K562 (cell line): Measurements from ENCODE around the gene TTC39C. TPM values are rescaled to one million over a fixed set of nuclear protein-coding genes. Genes with fewer than 3 reads are reported as not detected.

Experiments used
- ATAC-seq: fragments of 200-7000 bp; cut with Tn5 transposase; 3 replicates; pipeline ENCODE4 v1.9.1; 2020; ENCODE audit warnings: moderate library complexity
- BruUV-seq: library from RNA; stranded (reverse); fragments of 400-500 nt; replicated peaks from 2 replicates; lab custom pipeline; 2021; lab: Mats Ljungman, UMichigan
- CTCF ChIA-PET: fragments of 300-600 bp; formaldehyde crosslinking; extraction: SDS; loops from one replicate; lab custom pipeline; 2021; ENCODE audit warnings: low intra/inter-chr PET ratio; lab: Yijun Ruan, JAX
- POLR2A ChIA-PET: fragments of 300-600, 350-650 bp; sonication (Branson Sonifier 250); formaldehyde crosslinking; extraction: SDS; loops from one replicate; lab custom pipeline; 2021; ENCODE audit warnings: antibody characterized with exemption, inconsistent platforms; lab: Yijun Ruan, JAX
- DNase-seq, 4 experiments: peaks; one replicate each; pipeline versions ENCODE4 v3.0.0 to v3.0.0-alpha.2; 2011 to 2018; ENCODE audit warnings: low spot score in 3 of 4, mixed read lengths in 3 of 4; ENCODE audit errors: extremely low read depth in 1 of 4
- FAIRE-seq: peaks from 2 replicates; lab custom pipeline; 2011; peaks lifted over from hg19 to GRCh38; lab: Jason Lieb, UNC
- H2AFZ ChIP-seq: 2 replicates; pipeline ENCODE4 v1.6.0; 2011; ENCODE audit warnings: low read depth, low read length, control low read depth, inconsistent platforms
- H3K27ac ChIP-seq: fragments of 200-600 bp; 3 replicates; pipeline ENCODE4 v1.8.0; 2011; ENCODE audit warnings: low read depth, mild to moderate bottlenecking, control low read depth, inconsistent platforms, low read length, moderate library complexity, mixed read lengths; ENCODE audit errors: extremely low read depth
- H3K27me3 ChIP-seq, 2 experiments: fragments of 300-600 bp in 1 of 2; 2 replicates in 1 of 2; 3 replicates in 1 of 2; pipeline versions ENCODE4 v1.6.0 to v1.8.0; 2011; ENCODE audit warnings: inconsistent platforms in 2 of 2, low read length in 2 of 2, mild to moderate bottlenecking in 1 of 2, mixed read lengths in 1 of 2, moderate library complexity in 1 of 2; ENCODE audit not compliant: control insufficient read depth in 2 of 2, insufficient read depth in 2 of 2
- H3K36me3 ChIP-seq: fragments of 300-600 bp; 3 replicates; pipeline ENCODE4 v1.8.0; 2011; ENCODE audit warnings: mild to moderate bottlenecking, low read length, inconsistent platforms; ENCODE audit not compliant: control insufficient read depth, insufficient read depth
- H3K4me1 ChIP-seq, 2 experiments: fragments of 200-600 bp in 1 of 2; replicated peaks in 1 of 2; 2 replicates in 1 of 2; 3 replicates in 1 of 2; pipeline versions ENCODE4 v1.5.1 to v1.8.0; 2011; ENCODE audit warnings: inconsistent platforms in 2 of 2, low read length in 2 of 2, mild to moderate bottlenecking in 1 of 2, mixed read lengths in 1 of 2, moderate library complexity in 1 of 2; ENCODE audit not compliant: control insufficient read depth in 2 of 2, insufficient read depth in 2 of 2
- H3K4me2 ChIP-seq: 2 replicates; pipeline ENCODE4 v1.6.1; 2011; ENCODE audit warnings: low read length, control low read depth, inconsistent platforms, mixed read lengths; ENCODE audit not compliant: insufficient read depth
- H3K4me3 ChIP-seq: fragments of 200-600 bp; sonication (generic), shearing (Covaris generic); 2 replicates; pipeline ENCODE4 v1.5.1; 2016; ENCODE audit warnings: control low read depth, inconsistent platforms
- H3K79me2 ChIP-seq: fragments of 200-600 bp; 3 replicates; pipeline ENCODE4 v1.8.0; 2011; ENCODE audit warnings: low read length, inconsistent platforms; ENCODE audit not compliant: control insufficient read depth, insufficient read depth
- H3K9ac ChIP-seq, 2 experiments: 2 replicates each; pipeline versions ENCODE4 v1.6.0 to v1.6.1; 2011; ENCODE audit warnings: low read depth in 2 of 2, low read length in 2 of 2, control low read depth in 1 of 2, inconsistent platforms in 1 of 2, mild to moderate bottlenecking in 1 of 2, mixed read lengths in 1 of 2; ENCODE audit not compliant: insufficient read depth in 1 of 2
- H3K9me1 ChIP-seq: one replicate; pipeline ENCODE4 v1.6.0; 2011; ENCODE audit warnings: inconsistent platforms, mild to moderate bottlenecking, low read length, moderate library complexity; ENCODE audit not compliant: control insufficient read depth, insufficient read depth
- H3K9me3 ChIP-seq: replicated peaks from 2 replicates; pipeline ENCODE4 v1.5.1; 2011; ENCODE audit warnings: low read depth, low read length, inconsistent platforms; ENCODE audit not compliant: control insufficient read depth, insufficient read depth
- H4K20me1 ChIP-seq: replicated peaks from 2 replicates; pipeline ENCODE4 v1.6.1; 2011; ENCODE audit warnings: low read length, inconsistent platforms, mixed read lengths; ENCODE audit not compliant: control insufficient read depth, insufficient read depth
- CEBPB ChIP-seq: fragments of 450-650 bp; IDR thresholded peaks from 2 replicates; pipeline ENCODE4 v1.6.1; 2016; ENCODE audit warnings: missing genetic modification characterization, missing compliant biosample characterization
- ZBTB17 ChIP-seq: fragments of 450-650 bp; formaldehyde crosslinking; IDR thresholded peaks from 2 replicates; pipeline ENCODE4 v1.4.0; 2020; ENCODE audit warnings: mild to moderate bottlenecking
- ZC3H4 ChIP-seq: sonication (generic); formaldehyde crosslinking; IDR thresholded peaks from 2 replicates; pipeline ENCODE4 v1.9.0; 2021; ENCODE audit warnings: missing genetic modification reagents, borderline replicate concordance
- ZNF184 ChIP-seq: sonication (generic); formaldehyde crosslinking; IDR thresholded peaks from 2 replicates; pipeline ENCODE4 v1.5.0; 2020; ENCODE audit warnings: missing genetic modification reagents
- WGBS: fragments of 100-300 bp; shearing (Covaris generic); methylation state at CpG from one replicate; pipeline ENCODE4 v1.1.6; 2016; ENCODE audit warnings: low coverage, mixed read lengths; ENCODE audit not compliant: insufficient coverage; ENCODE audit errors: missing lambda C conversion rate; 5-methylcytosine and 5-hydroxymethylcytosine counted together
- in situ Hi-C: fragments of 300-500 bp; cut with MboI; formaldehyde crosslinking; loops from 4 replicates; pipeline ENCODE4 v1.15.0; 2018; ENCODE audit warnings: inconsistent platforms, mixed read lengths
- intact Hi-C: fragments of 100-400 bp; cut with micrococcal nuclease; formaldehyde crosslinking; loops from 2 replicates; pipeline ENCODE4 v1.14.2; 2022
- polyA plus RNA-seq, 8 experiments: library from polyadenylated mRNA; depleted of rRNA in 4 of 8; stranded (reverse) in 5 of 8; unstranded in 3 of 8; fragments of >200 nt; fragmentation: Nextera tagmentation in 2 of 8; fragmentation: Illumina TruSeq in 1 of 8; extraction: Ambion mirVana in 2 of 8; extraction: Trizol in 1 of 8; gene quantifications; 2 replicates each; pipeline versions ENCODE4 v1.2.1 to v1.2.3, GENCODE V29; 2011 to 2014; ENCODE audit warnings: inconsistent platforms in 1 of 8, missing spikeins in 1 of 8
- total RNA-seq, 7 experiments: library from RNA; depleted of rRNA in 6 of 7; stranded (reverse); fragments of >200 nt in 6 of 7; fragmentation: Illumina TruSeq in 2 of 7; extraction: Trizol in 2 of 7; gene quantifications; 2 replicates each; pipeline versions ENCODE4 v1.2.1 to v1.2.3, GENCODE V29; 2011 to 2021; ENCODE audit warnings: low replicate concordance in 1 of 7

TTC39C gene
- total and polyA plus RNA-seq, 9 of the 15 experiments (the other 6 are each of a cell fraction or from before 2014, with no cell fraction given), result 0.01 to 0.58 (median 0.18) TPM; not detected in 5

GRCh38 chr18:24011123-24011917 lies 3.2 kb upstream of the TTC39C start:
- ATAC-seq (no peak), DNase-seq (no peak), FAIRE-seq (no peak)
- Histone ChIP-seq H4K20me1 (no peaks in the 10 kb centered on the region), H3K27ac (no peak overlapping the region), H3K27me3 (peaks cover 20 to 21% of the 10 kb centered on the region in 2 experiments), H3K9me3 (no peaks in the 10 kb centered on the region)
- in situ Hi-C loops, result no loop called here
- TF ChIP-seq ZC3H4 (CRISPR knock-in tag), result no peak
- TF ChIP-seq, all 486 proteins: peak for 0
- ChIA-PET POLR2A (interaction anchor here (0.7 to 0.8 kb wide), 2 partner anchors 32 to 111 kb away, joined by 3 read pairs; no protein-coding TSS in a partner anchor), CTCF (no interaction called here)
- Histone ChIP-seq H3K36me3 (no peaks in the 10 kb centered on the region), H2AFZ (no peak overlapping the region), H3K79me2 (no peaks in the 10 kb centered on the region), H3K4me1 (peaks cover 0 to 17% of the 10 kb centered on the region in 2 experiments; a peak in 2 of 5 replicates), H3K4me3 (no peak overlapping the region), H3K4me2 (no peak overlapping the region), H3K9me1 (no peaks in the 10 kb centered on the region), H3K9ac (no peak overlapping the region)
- intact Hi-C loops, result loop anchor here (10.0 kb wide), 1 partner anchor 103 kb away; no protein-coding TSS in a partner anchor
- no TSS peak for BruUV-seq
- WGBS, result 4% methylated on average over 5 of the region's 5 CpGs

- ChIA-PET POLR2A (no interaction called here), CTCF (no interaction called here)
- no peak overlapping the region for H3K9ac ChIP-seq
- peaks cover 0 to 17% of the 10 kb centered on the region in 2 experiments; a peak in 2 of 5 replicates for H3K4me1 ChIP-seq
- DNase-seq (no peak), FAIRE-seq (peak; percentile 44), ATAC-seq (no peak)
- in situ Hi-C loops, result no loop called here
- H3K4me3 ChIP-seq, result no peak overlapping the region
- no TSS peak for BruUV-seq
- no peak overlapping the region for H3K4me2 ChIP-seq
- WGBS, result 3% methylated on average over 2 of the region's 2 CpGs
- no peaks in the 10 kb centered on the region for H3K36me3 ChIP-seq
- H3K9me1 ChIP-seq, result no peaks in the 10 kb centered on the region
- no peaks in the 10 kb centered on the region for H3K79me2 ChIP-seq
- no peaks in the 10 kb centered on the region for H3K9me3 ChIP-seq
- H3K27me3 ChIP-seq, result peaks cover 21% of the 10 kb centered on the region in 2 experiments
- no peaks in the 10 kb centered on the region for H4K20me1 ChIP-seq
- TF ChIP-seq CEBPB (no peak), ZBTB17 (CRISPR knock-in tag) (no peak), ZNF184 (CRISPR knock-in tag) (no peak)
- intact Hi-C loops, result loop anchor here (10.0 kb wide), 1 partner anchor 102 kb away; no protein-coding TSS in a partner anchor
- no peak overlapping the region for H3K27ac ChIP-seq
- no peak overlapping the region for H2AFZ ChIP-seq
Observed at GRCh38 chr18:24013051-24013450, 1.5 kb upstream of the TTC39C start.
